Esophagus (tissue), 2 donors: Measurements from ENCODE around the gene CRCP. TPM values are rescaled to one million over a fixed set of nuclear protein-coding genes. Genes with fewer than 3 reads are reported as not detected.
"Not testable (repeated sequence)": the region's sequence is repeated elsewhere in the genome, so short reads cannot be mapped to it uniquely, and the experiment has no call there.

Experiments used
- H3K27ac ChIP-seq, 2 donors: one replicate each; pipeline ENCODE4 v1.5.1; 2013; ENCODE audit warnings: low read depth in 2 of 2, mild to moderate bottlenecking in 2 of 2, inconsistent platforms in 1 of 2, low read length in 1 of 2, moderate library complexity in 1 of 2
- H3K27me3 ChIP-seq, 2 donors: one replicate each; pipeline ENCODE4 v1.6.1; 2013; ENCODE audit warnings: low read length in 2 of 2, control low read depth in 1 of 2, mild to moderate bottlenecking in 1 of 2; ENCODE audit not compliant: insufficient read depth in 2 of 2, control insufficient read depth in 1 of 2
- H3K36me3 ChIP-seq, 2 donors: one replicate each; pipeline ENCODE4 v1.6.1; 2013; ENCODE audit warnings: low read length in 1 of 2; ENCODE audit not compliant: control insufficient read depth in 2 of 2, insufficient read depth in 2 of 2
- H3K4me1 ChIP-seq, 2 donors: one replicate each; pipeline ENCODE4 v1.6.1; 2013; ENCODE audit warnings: low read length in 1 of 2; ENCODE audit not compliant: control insufficient read depth in 2 of 2, insufficient read depth in 2 of 2
- H3K4me3 ChIP-seq, 2 donors: one replicate each; pipeline ENCODE4 v1.5.1; 2013; ENCODE audit warnings: low read length in 2 of 2, mild to moderate bottlenecking in 2 of 2, low read depth in 1 of 2, moderate library complexity in 1 of 2
- H3K9me3 ChIP-seq, 2 donors: one replicate each; pipeline ENCODE4 v1.6.1; 2013; ENCODE audit warnings: mild to moderate bottlenecking in 2 of 2, low read depth in 1 of 2, low read length in 1 of 2, moderate library complexity in 1 of 2; ENCODE audit not compliant: control insufficient read depth in 2 of 2, insufficient read depth in 1 of 2
- WGBS, 2 donors: extraction: QIAGEN DNeasy Blood & Tissue Kit; methylation state at CpG; one replicate each; pipeline ENCODE4 v1.1.7; 2013; 5-methylcytosine and 5-hydroxymethylcytosine counted together
- polyA plus RNA-seq, 2 donors: library from polyadenylated mRNA; stranded (reverse); fragments of 200-250 nt; gene quantifications; one replicate each; pipeline ENCODE4 v1.2.3, GENCODE V29; 2013
- donor health status: healthy with polysubstance abuse.
- donor health status: Bipolar disorder and iron deficiency.

CRCP gene
- polyA plus RNA-seq, 2 donors: 14.5 to 19.5 TPM

DNA sequence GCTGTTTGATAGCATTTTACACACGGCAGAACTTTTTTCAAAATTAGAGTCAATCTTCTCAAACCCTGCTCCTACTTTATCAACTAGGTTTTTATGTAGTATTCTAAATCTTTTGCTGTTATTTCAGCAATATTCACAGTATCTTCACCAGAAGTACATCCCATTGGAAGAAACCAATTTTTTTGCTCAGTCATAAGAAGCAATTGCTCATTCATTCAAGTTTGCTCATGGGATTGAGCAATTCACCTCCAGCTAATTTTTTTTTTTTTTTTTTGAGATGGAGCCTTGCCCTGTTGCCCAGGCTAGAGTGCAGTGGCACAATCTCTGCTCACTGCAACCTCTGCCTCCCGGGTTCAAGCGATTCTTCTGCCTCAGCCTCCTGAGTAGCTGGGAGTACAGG lies 10.7 kb upstream of the CRCP start:
- H3K36me3 ChIP-seq, H3K27ac ChIP-seq: not testable (repeated sequence)
- 95 to 96% methylated on average over 3 of the region's 3 CpGs for WGBS, 2 donors

DNA sequence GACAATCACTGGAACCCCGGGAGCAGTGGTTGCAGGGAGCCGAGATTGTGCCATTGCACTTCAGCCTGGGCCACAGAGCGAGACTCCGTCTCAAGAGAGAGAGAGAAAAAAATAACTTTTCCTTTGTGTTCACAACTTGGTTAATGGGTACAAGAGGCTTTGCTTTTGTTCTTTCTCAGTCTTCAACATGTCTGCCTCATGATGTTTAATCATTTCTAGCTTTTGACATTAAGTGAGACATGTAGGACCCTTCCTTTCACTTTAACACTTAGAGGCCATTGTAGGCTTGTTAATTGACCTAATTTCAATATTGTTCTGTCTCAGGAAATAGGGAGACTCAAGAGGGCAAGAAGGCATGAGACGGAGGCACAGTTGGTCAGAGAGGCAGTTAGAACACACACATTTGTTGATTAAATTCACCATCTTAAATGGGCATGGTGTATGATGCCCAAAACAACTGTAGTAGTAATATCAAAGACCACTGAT lies 9.3 kb upstream of the CRCP start:
- Histone ChIP-seq H3K4me1 (no peaks in the 10 kb centered on the region), H3K27ac (no peak overlapping the region), H3K36me3 (no peaks in the 10 kb centered on the region), H3K27me3 (no peaks in the 10 kb centered on the region), H3K4me3 (no peak overlapping the region), H3K9me3 (no peaks in the 10 kb centered on the region)
- 94 to 97% methylated on average over 5 of the region's 5 CpGs for WGBS, 2 donors

More for the DNA sequence above, 10.7 kb upstream of the CRCP start:
- H3K27me3 ChIP-seq, H3K9me3 ChIP-seq, H3K4me1 ChIP-seq, H3K4me3 ChIP-seq: not testable (repeated sequence)

DNA sequence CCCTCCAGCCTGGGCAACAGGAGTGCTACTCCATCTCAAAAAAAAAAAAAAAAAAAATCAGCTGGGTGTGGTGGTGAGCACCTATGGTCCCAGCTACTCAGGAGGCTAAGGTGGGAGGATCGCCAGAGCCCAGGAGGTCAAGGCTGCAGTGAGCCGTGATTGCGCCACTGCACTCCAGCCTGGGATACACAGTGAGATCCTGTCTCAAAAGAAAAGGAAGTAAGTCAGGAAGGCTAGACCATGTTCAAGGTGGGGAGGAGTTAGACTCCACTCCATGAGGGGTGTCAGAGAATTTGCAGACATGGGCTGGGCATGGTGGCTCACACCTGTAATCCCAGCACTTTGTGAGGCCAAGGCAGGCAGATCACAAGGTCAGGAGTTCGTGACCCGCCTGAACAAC lies 6.2 kb upstream of the CRCP start:
- WGBS, 2 donors: 84 to 87% methylated on average over 5 of the region's 5 CpGs
- H3K27me3 ChIP-seq, H3K4me1 ChIP-seq, H3K27ac ChIP-seq, H3K36me3 ChIP-seq, H3K9me3 ChIP-seq, H3K4me3 ChIP-seq: not testable (repeated sequence)

GRCh38 chr7:66110856-66111255 lies 3.8 kb upstream of the CRCP start:
- WGBS, 2 donors: 52 to 63% methylated on average over 9 of the region's 9 CpGs

DNA sequence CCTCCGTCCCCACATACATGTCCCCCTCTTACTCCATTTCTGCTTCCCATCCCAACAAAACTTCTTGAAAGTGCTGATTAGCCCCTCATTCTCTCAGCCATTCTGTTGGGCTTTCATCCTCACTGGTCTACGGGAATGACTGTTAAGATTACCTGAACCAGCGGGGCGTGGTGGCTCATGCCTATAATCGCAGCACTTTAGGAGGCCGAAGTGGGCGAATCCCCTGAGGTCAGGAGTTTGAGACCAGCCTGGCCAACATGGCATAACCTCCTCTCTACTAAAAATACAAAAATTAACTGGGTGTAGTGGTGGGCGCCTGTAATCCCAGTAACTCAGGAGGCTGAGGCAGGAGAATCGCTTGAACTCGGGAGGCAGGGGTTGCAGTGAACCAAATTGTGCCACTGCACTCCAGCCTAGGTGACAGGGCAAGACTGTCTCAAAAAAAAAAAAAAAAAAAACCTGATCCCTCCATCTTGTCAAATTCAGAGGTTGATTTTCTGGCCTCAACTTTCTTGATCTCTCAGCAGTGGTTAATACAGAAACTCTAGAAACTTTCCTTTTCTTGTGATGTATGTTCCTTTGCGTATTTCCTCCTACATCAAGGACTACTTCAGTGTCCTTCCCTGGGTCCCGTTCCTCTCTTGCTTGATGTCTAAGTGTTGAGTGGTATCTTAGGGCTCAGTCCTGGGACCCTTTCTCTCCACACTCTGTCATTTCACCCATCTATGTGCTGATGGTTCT lies 2.2 kb downstream of the CRCP start:
- not testable (repeated sequence) for H3K9me3 ChIP-seq, H3K27ac ChIP-seq, H3K4me3 ChIP-seq, H3K36me3 ChIP-seq, H3K27me3 ChIP-seq
- peaks cover 2 to 14% of the 10 kb centered on the region in 2 donors for H3K4me1 ChIP-seq
- whole genome bisulfite sequencing, 2 donors: 90% methylated on average over 12 of the region's 12 CpGs

More at GRCh38 chr7:66110856-66111255, 3.8 kb upstream of the CRCP start:
- no peaks in the 10 kb centered on the region for H3K27me3 ChIP-seq
- H3K36me3 ChIP-seq: no peaks in the 10 kb centered on the region
- no peak overlapping the region for H3K4me3 ChIP-seq
- H3K4me1 ChIP-seq: peaks cover 0 to 2% of the 10 kb centered on the region in 2 donors
- H3K9me3 ChIP-seq: no peaks in the 10 kb centered on the region
- H3K27ac ChIP-seq: no peak overlapping the region

GRCh38 chr7:66118603-66119002 lies 4.0 kb downstream of the CRCP start:
- Histone ChIP-seq H3K9me3 (no peaks in the 10 kb centered on the region), H3K27me3 (no peaks in the 10 kb centered on the region), H3K4me1 (peaks cover 2 to 14% of the 10 kb centered on the region in 2 donors), H3K36me3 (peaks cover 0 to 4% of the 10 kb centered on the region in 2 donors), H3K4me3 (no peak overlapping the region), H3K27ac (peak overlapping the region; percentile 72 to 74)
- WGBS, 2 donors: 40 to 43% methylated on average over 3 of the region's 3 CpGs

DNA sequence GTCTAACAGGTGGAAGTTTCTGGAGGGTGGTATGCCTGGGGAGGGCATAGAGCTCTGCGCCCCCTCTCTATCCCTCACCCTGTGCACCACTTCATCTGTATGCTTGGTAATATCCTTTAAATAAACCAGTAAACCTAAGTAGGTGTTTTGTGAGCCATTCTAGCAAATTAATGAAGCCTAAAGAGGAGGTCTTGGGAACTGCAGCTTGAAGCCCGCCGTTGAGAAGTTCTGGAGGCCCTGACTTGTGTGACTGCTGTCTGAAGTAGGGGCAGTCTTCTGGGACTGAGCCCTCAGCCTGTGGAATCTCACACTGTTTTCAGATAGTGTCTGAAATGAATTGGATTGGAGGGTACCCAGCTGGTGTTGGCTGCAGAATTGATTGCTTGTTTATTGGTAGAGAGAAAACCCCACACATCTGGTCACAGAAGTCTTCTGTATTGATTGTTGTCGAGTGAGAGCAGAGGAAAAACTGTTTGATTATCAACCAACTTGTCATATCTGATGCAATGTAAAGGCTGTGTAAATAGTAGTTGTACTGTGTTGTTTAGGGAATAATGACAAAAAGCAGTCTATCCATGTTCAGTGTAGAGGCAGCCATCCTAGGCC lies 4.7 kb downstream of the CRCP start:
- Histone ChIP-seq H3K4me1 (peaks cover 0 to 14% of the 10 kb centered on the region in 2 donors), H3K9me3 (no peaks in the 10 kb centered on the region), H3K27ac (peak overlapping the region; percentile 72 to 74), H3K27me3 (no peaks in the 10 kb centered on the region), H3K4me3 (no peak overlapping the region), H3K36me3 (peaks cover 0 to 4% of the 10 kb centered on the region in 2 donors)
- 77 to 85% methylated on average over 4 of the region's 4 CpGs for WGBS, 2 donors

GRCh38 chr7:66123175-66123528 lies 8.5 kb downstream of the CRCP start:
- peak overlapping the region in 1 of 2 donors; percentile 59 for H3K27ac ChIP-seq
- H3K27me3 ChIP-seq: no peaks in the 10 kb centered on the region
- H3K36me3 ChIP-seq: peaks cover 0 to 4% of the 10 kb centered on the region in 2 donors
- H3K9me3 ChIP-seq: no peaks in the 10 kb centered on the region
- no peak overlapping the region for H3K4me3 ChIP-seq
- peaks cover 0 to 8% of the 10 kb centered on the region in 2 donors for H3K4me1 ChIP-seq
- 83 to 86% methylated on average over 9 of the region's 9 CpGs for whole genome bisulfite sequencing, 2 donors

DNA sequence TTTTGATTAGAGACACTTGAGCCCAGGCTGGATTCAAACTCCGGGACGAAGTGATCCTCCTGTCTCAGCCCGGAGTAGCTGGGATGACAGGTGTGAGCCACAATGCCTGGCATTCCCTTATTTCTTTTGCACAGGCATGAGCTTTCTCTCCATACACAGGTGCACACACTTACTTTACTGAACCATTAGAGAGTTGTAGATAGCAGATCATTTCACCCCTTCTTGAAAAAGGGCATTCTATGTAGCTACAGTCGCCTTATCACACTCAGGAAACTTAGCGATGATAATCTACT lies 9.9 kb downstream of the CRCP start:
- not testable (repeated sequence) for H3K4me3 ChIP-seq, H3K27ac ChIP-seq, H3K36me3 ChIP-seq, H3K27me3 ChIP-seq, H3K9me3 ChIP-seq, H3K4me1 ChIP-seq
- 76 to 80% methylated on average over 5 of the region's 5 CpGs for WGBS, 2 donors
